K562 (cell line): Measurements from ENCODE around the gene LYPD5. TPM values are rescaled to one million over a fixed set of nuclear protein-coding genes. Genes with fewer than 3 reads are reported as not detected.
A peak's percentile ranks its signal among the peaks of the same experiment; 100 is the strongest.

Experiments used
- EP300 ChIP-seq: IDR thresholded peaks from 2 replicates; pipeline ENCODE4 v1.6.1; 2012; ENCODE audit warnings: low read length, improper control_type of control experiment
- ETV1 ChIP-seq: fragments of 450-650 bp; conservative IDR thresholded peaks from 2 replicates; pipeline ENCODE4 v1.6.1; 2016; ENCODE audit warnings: missing genetic modification characterization, control low read depth, low read depth, missing compliant biosample characterization
- MTA2 ChIP-seq: fragments of 450-650 bp; IDR thresholded peaks from 2 replicates; pipeline ENCODE4 v1.6.1; 2016; ENCODE audit warnings: low read depth
- NFRKB ChIP-seq: fragments of 450-650 bp; IDR thresholded peaks from 2 replicates; pipeline ENCODE4 v1.6.1; 2016; ENCODE audit warnings: low read depth
- POLR2A ChIP-seq: fragments of 450-650 bp; conservative IDR thresholded peaks from 2 replicates; pipeline ENCODE4 v1.6.1; 2016
- POLR2AphosphoS5 ChIP-seq: IDR thresholded peaks from 2 replicates; pipeline ENCODE4 v1.6.1; 2011; ENCODE audit warnings: mild to moderate bottlenecking, low read depth, low read length, moderate library complexity; ENCODE audit not compliant: control insufficient read depth, insufficient read depth
- SIN3A ChIP-seq, 2 experiments: fragments of 150-350 bp in 1 of 2; IDR thresholded peaks; 2 replicates each; pipeline ENCODE4 v1.6.1; 2011 to 2016; ENCODE audit warnings: borderline replicate concordance in 2 of 2, low read depth in 2 of 2, low read length in 2 of 2, mild to moderate bottlenecking in 2 of 2, moderate library complexity in 2 of 2; ENCODE audit not compliant: control insufficient read depth in 1 of 2
- TEAD4 ChIP-seq, 2 experiments: sonication (generic) in 1 of 2; formaldehyde crosslinking in 1 of 2; IDR thresholded peaks; 2 replicates each; pipeline versions ENCODE4 v1.6.1 to v1.8.0; 2012 to 2022; ENCODE audit warnings: borderline replicate concordance in 1 of 2, inconsistent platforms in 1 of 2, low read length in 1 of 2, mild to moderate bottlenecking in 1 of 2, missing genetic modification reagents in 1 of 2
- UBTF ChIP-seq, 2 experiments: IDR thresholded peaks; 2 replicates each; pipeline ENCODE4 v1.6.1; 2012; ENCODE audit warnings: improper control_type of control experiment in 2 of 2, low read depth in 2 of 2, low read length in 2 of 2, borderline replicate concordance in 1 of 2
- ZNF318 ChIP-seq, 2 experiments: fragments of 450-650 bp; IDR thresholded peaks; 2 replicates each; pipeline ENCODE4 v1.6.1; 2016; ENCODE audit warnings: mild to moderate bottlenecking in 2 of 2, borderline replicate concordance in 1 of 2, low read depth in 1 of 2, moderate library complexity in 1 of 2
- ZNF354B ChIP-seq: fragments of 250-450 bp; sonication (Bioruptor Pico); IDR thresholded peaks from 2 replicates; pipeline ENCODE4 v1.4.0; 2020
- polyA plus RNA-seq, 8 experiments: library from polyadenylated mRNA; depleted of rRNA in 4 of 8; stranded (reverse) in 5 of 8; unstranded in 3 of 8; fragments of >200 nt; fragmentation: Nextera tagmentation in 2 of 8; fragmentation: Illumina TruSeq in 1 of 8; extraction: Ambion mirVana in 2 of 8; extraction: Trizol in 1 of 8; gene quantifications; 2 replicates each; pipeline versions ENCODE4 v1.2.1 to v1.2.3, GENCODE V29; 2011 to 2014; ENCODE audit warnings: inconsistent platforms in 1 of 8, missing spikeins in 1 of 8
- total RNA-seq, 7 experiments: library from RNA; depleted of rRNA in 6 of 7; stranded (reverse); fragments of >200 nt in 6 of 7; fragmentation: Illumina TruSeq in 2 of 7; extraction: Trizol in 2 of 7; gene quantifications; 2 replicates each; pipeline versions ENCODE4 v1.2.1 to v1.2.3, GENCODE V29; 2011 to 2021; ENCODE audit warnings: low replicate concordance in 1 of 7
- TF ChIP-seq, protein P1 (sequence below): sonication (generic); formaldehyde crosslinking; IDR thresholded peaks from 2 replicates; pipeline ENCODE4 v1.8.0; 2022; ENCODE audit warnings: mild to moderate bottlenecking, missing genetic modification reagents

LYPD5 gene
- total and polyA plus RNA-seq, 9 of the 15 experiments (the other 6 are each of a cell fraction or from before 2014, with no cell fraction given), result 0.03 to 0.22 (median 0.10) TPM; not detected in 3

- TF ChIP-seq UBTF (IDR thresholded peaks at IDR 0.05; ENCODE audit: borderline replicate concordance in 1 of 2, low read depth in 2 of 2, low read length in 2 of 2) (0 out of 4 replicates have a peak, but pooled peaks of 1 of the 2 experiments have one; percentile 34), ETV1 (tag) (peak; percentile 18; the same call in 1 of the 2 replicates), ZNF318 (IDR thresholded peaks at IDR 0.05; ENCODE audit: borderline replicate concordance in 1 of 2, low read depth in 1 of 2) (no peak), POLR2AphosphoS5 (peak; percentile 80), EP300 (peak; percentile 52; the same call in 1 of the 2 replicates), SIN3A (IDR thresholded peaks at IDR 0.05; ENCODE audit: borderline replicate concordance in 2 of 2, control insufficient read depth in 1 of 2, low read depth in 2 of 2, low read length in 2 of 2) (0 out of 4 replicates have a peak, but pooled peaks of 1 of the 2 experiments have one; percentile 13), TEAD4 (IDR thresholded peaks at IDR 0.05; ENCODE audit: low read length) (peak; percentile 44; the same call in 1 of the 2 replicates), TEAD4 (CRISPR knock-in tag; IDR thresholded peaks at IDR 0.05; ENCODE audit: borderline replicate concordance) (no peak), ZNF354B (CRISPR knock-in tag) (no peak), NFRKB (0 out of 2 replicates have a peak, but pooled peaks have one; percentile 48), MTA2 (0 out of 2 replicates have a peak, but pooled peaks have one; percentile 18), POLR2A (peak; percentile 72)
- TF ChIP-seq, protein P1, sequence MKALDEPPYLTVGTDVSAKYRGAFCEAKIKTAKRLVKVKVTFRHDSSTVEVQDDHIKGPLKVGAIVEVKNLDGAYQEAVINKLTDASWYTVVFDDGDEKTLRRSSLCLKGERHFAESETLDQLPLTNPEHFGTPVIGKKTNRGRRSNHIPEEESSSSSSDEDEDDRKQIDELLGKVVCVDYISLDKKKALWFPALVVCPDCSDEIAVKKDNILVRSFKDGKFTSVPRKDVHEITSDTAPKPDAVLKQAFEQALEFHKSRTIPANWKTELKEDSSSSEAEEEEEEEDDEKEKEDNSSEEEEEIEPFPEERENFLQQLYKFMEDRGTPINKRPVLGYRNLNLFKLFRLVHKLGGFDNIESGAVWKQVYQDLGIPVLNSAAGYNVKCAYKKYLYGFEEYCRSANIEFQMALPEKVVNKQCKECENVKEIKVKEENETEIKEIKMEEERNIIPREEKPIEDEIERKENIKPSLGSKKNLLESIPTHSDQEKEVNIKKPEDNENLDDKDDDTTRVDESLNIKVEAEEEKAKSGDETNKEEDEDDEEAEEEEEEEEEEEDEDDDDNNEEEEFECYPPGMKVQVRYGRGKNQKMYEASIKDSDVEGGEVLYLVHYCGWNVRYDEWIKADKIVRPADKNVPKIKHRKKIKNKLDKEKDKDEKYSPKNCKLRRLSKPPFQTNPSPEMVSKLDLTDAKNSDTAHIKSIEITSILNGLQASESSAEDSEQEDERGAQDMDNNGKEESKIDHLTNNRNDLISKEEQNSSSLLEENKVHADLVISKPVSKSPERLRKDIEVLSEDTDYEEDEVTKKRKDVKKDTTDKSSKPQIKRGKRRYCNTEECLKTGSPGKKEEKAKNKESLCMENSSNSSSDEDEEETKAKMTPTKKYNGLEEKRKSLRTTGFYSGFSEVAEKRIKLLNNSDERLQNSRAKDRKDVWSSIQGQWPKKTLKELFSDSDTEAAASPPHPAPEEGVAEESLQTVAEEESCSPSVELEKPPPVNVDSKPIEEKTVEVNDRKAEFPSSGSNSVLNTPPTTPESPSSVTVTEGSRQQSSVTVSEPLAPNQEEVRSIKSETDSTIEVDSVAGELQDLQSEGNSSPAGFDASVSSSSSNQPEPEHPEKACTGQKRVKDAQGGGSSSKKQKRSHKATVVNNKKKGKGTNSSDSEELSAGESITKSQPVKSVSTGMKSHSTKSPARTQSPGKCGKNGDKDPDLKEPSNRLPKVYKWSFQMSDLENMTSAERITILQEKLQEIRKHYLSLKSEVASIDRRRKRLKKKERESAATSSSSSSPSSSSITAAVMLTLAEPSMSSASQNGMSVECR (CRISPR knock-in tag), result no peak
Observed at GRCh38 chr19:43773725-43774102, 28.5 kb downstream of the LYPD5 start (continued).
